Esophagus (tissue), 2 donors: ENCODE measurements around the gene CDCA8. TPM values are rescaled to one million over a fixed set of nuclear protein-coding genes. Genes with fewer than 3 reads are reported as not detected.

Source experiments
- H3K27ac ChIP-seq, 2 donors: one replicate each; pipeline ENCODE4 v1.5.1; 2013; ENCODE audit warnings: low read depth in 2 of 2, mild to moderate bottlenecking in 2 of 2, inconsistent platforms in 1 of 2, low read length in 1 of 2, moderate library complexity in 1 of 2
- H3K27me3 ChIP-seq, 2 donors: one replicate each; pipeline ENCODE4 v1.6.1; 2013; ENCODE audit warnings: low read length in 2 of 2, control low read depth in 1 of 2, mild to moderate bottlenecking in 1 of 2; ENCODE audit not compliant: insufficient read depth in 2 of 2, control insufficient read depth in 1 of 2
- H3K36me3 ChIP-seq, 2 donors: one replicate each; pipeline ENCODE4 v1.6.1; 2013; ENCODE audit warnings: low read length in 1 of 2; ENCODE audit not compliant: control insufficient read depth in 2 of 2, insufficient read depth in 2 of 2
- H3K4me1 ChIP-seq, 2 donors: one replicate each; pipeline ENCODE4 v1.6.1; 2013; ENCODE audit warnings: low read length in 1 of 2; ENCODE audit not compliant: control insufficient read depth in 2 of 2, insufficient read depth in 2 of 2
- H3K4me3 ChIP-seq, 2 donors: one replicate each; pipeline ENCODE4 v1.5.1; 2013; ENCODE audit warnings: low read length in 2 of 2, mild to moderate bottlenecking in 2 of 2, low read depth in 1 of 2, moderate library complexity in 1 of 2
- H3K9me3 ChIP-seq, 2 donors: one replicate each; pipeline ENCODE4 v1.6.1; 2013; ENCODE audit warnings: mild to moderate bottlenecking in 2 of 2, low read depth in 1 of 2, low read length in 1 of 2, moderate library complexity in 1 of 2; ENCODE audit not compliant: control insufficient read depth in 2 of 2, insufficient read depth in 1 of 2
- WGBS, 2 donors: extraction: QIAGEN DNeasy Blood & Tissue Kit; methylation state at CpG; one replicate each; pipeline ENCODE4 v1.1.7; 2013; 5-methylcytosine and 5-hydroxymethylcytosine counted together
- polyA plus RNA-seq, 2 donors: library from polyadenylated mRNA; stranded (reverse); fragments of 200-250 nt; gene quantifications; one replicate each; pipeline ENCODE4 v1.2.3, GENCODE V29; 2013
- donor health status: healthy with polysubstance abuse.
- donor health status: Bipolar disorder and iron deficiency.

Gene CDCA8
- polyA plus RNA-seq, 2 donors = 4.2 to 10.1 TPM

- Histone ChIP-seq H3K27me3 (no peaks in the 10 kb centered on the region), H3K4me1 (no peaks in the 10 kb centered on the region), H3K36me3 (no peaks in the 10 kb centered on the region), H3K4me3 (no peak overlapping the region), H3K27ac (no peak overlapping the region), H3K9me3 (no peaks in the 10 kb centered on the region)
- 65 to 70% methylated on average over 14 of the region's 14 CpGs for WGBS, 2 donors
These were observed 34.5 kb upstream of the CDCA8 start for GRCh38 chr1:37657620-37658412.

- H3K27me3 ChIP-seq = no peaks in the 10 kb centered on the region
- WGBS, 2 donors = 87 to 88% methylated on average over 6 of the region's 6 CpGs
- no peaks in the 10 kb centered on the region for H3K9me3 ChIP-seq
- H3K4me3 ChIP-seq = no peak overlapping the region
- H3K4me1 ChIP-seq = no peaks in the 10 kb centered on the region
- no peaks in the 10 kb centered on the region for H3K36me3 ChIP-seq
- no peak overlapping the region for H3K27ac ChIP-seq
These were observed 33.8 kb upstream of the CDCA8 start for GRCh38 chr1:37658486-37658885.

DNA sequence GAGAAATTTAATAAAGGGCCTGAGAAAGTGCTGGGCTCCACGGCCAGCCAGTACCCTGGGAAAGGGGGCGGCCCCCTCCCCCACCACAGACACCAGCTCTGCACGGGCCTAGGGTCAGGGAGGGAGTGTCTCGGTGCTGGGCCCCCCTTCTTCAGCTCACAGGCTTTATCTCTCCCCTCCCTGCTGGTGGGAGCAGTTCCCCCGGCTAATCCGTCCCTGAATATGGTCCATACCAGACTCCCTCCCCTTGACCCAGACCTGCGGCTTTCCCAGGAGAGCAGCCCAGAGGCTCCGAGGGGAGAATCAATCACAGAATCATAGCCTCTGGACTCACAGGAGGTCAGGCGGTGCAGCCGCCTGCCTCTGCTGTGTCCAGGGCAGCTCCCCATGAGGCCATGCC lies 31.7 kb upstream of the CDCA8 start:
- WGBS, 2 donors = 32 to 48% methylated on average over 10 of the region's 10 CpGs
- no peaks in the 10 kb centered on the region for H3K4me1 ChIP-seq
- no peaks in the 10 kb centered on the region for H3K9me3 ChIP-seq
- no peaks in the 10 kb centered on the region for H3K36me3 ChIP-seq
- no peaks in the 10 kb centered on the region for H3K27me3 ChIP-seq
- H3K4me3 ChIP-seq = no peak overlapping the region
- no peak overlapping the region for H3K27ac ChIP-seq

- no peaks in the 10 kb centered on the region for H3K27me3 ChIP-seq
- H3K4me1 ChIP-seq = no peaks in the 10 kb centered on the region
- H3K36me3 ChIP-seq = no peaks in the 10 kb centered on the region
- H3K27ac ChIP-seq = no peak overlapping the region
- no peak overlapping the region for H3K4me3 ChIP-seq
- no peaks in the 10 kb centered on the region for H3K9me3 ChIP-seq
- WGBS, 2 donors = 42 to 61% methylated on average over 9 of the region's 9 CpGs
These were observed 30.9 kb upstream of the CDCA8 start for GRCh38 chr1:37661401-37661800.

DNA sequence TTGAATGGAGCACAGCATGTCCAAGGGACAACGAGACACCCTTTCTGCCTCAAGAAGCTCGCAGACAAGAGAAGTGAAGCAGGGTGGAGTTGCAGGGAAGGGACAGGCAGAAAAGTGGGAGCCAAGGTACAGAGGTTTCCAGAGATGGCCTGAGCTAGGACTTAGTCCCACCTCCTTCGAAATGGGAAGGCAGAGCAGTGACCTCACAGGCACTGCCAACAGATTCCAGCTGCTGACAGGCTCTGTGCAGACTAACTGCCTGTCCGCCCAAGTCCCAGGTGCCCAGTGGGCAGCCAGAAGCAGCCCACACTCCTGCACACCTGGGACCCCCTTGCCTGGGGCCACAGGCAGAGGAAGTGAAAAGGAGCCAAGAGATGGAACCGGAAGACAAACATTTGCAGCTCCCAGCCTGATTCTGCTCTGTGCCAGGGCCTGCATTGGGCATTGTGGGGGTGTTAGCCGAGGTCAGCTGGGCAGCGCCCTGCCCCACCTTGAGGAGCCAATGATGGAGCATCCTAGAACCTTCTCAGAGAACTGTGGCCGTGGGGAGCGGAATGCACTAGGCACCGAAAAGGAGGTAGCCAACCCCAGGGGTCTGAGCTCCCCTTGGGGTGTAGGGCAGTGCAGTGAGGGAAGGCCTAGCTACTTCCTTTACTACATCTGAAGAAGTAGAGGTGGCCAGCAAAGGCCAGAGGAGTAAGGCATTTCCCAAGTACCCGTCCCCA lies 30.1 kb upstream of the CDCA8 start:
- H3K9me3 ChIP-seq = no peaks in the 10 kb centered on the region
- no peak overlapping the region for H3K4me3 ChIP-seq
- no peaks in the 10 kb centered on the region for H3K36me3 ChIP-seq
- H3K4me1 ChIP-seq = no peaks in the 10 kb centered on the region
- 79 to 80% methylated on average over 11 of the region's 11 CpGs for WGBS, 2 donors
- no peaks in the 10 kb centered on the region for H3K27me3 ChIP-seq
- no peak overlapping the region for H3K27ac ChIP-seq

- no peaks in the 10 kb centered on the region for H3K36me3 ChIP-seq
- no peak overlapping the region for H3K27ac ChIP-seq
- no peaks in the 10 kb centered on the region for H3K9me3 ChIP-seq
- no peaks in the 10 kb centered on the region for H3K27me3 ChIP-seq
- H3K4me3 ChIP-seq = no peak overlapping the region
- H3K4me1 ChIP-seq = no peaks in the 10 kb centered on the region
- WGBS, 2 donors = 45 to 47% methylated on average over 14 of the region's 14 CpGs
These were observed 28.8 kb upstream of the CDCA8 start for GRCh38 chr1:37663426-37664000.

- no peaks in the 10 kb centered on the region for H3K9me3 ChIP-seq
- H3K27me3 ChIP-seq = no peaks in the 10 kb centered on the region
- H3K4me1 ChIP-seq = no peaks in the 10 kb centered on the region
- 79 to 80% methylated on average over 11 of the region's 11 CpGs for WGBS, 2 donors
- H3K4me3 ChIP-seq = no peak overlapping the region
- no peaks in the 10 kb centered on the region for H3K36me3 ChIP-seq
- no peak overlapping the region for H3K27ac ChIP-seq
These were observed 26.0 kb upstream of the CDCA8 start for GRCh38 chr1:37666241-37666867.

GRCh38 chr1:37667023-37667671 lies 25.2 kb upstream of the CDCA8 start:
- Histone ChIP-seq H3K9me3 (no peaks in the 10 kb centered on the region), H3K4me3 (no peak overlapping the region), H3K36me3 (no peaks in the 10 kb centered on the region), H3K27ac (no peak overlapping the region), H3K27me3 (no peaks in the 10 kb centered on the region), H3K4me1 (no peaks in the 10 kb centered on the region)
- WGBS, 2 donors = 60 to 63% methylated on average over 17 of the region's 17 CpGs

GRCh38 chr1:37670133-37670532 lies 22.2 kb upstream of the CDCA8 start:
- H3K27me3 ChIP-seq = no peaks in the 10 kb centered on the region

More at GRCh38 chr1:37670133-37670532, 22.2 kb upstream of the CDCA8 start:
- 68 to 77% methylated on average over 2 of the region's 2 CpGs for WGBS, 2 donors
- Histone ChIP-seq H3K36me3 (no peaks in the 10 kb centered on the region), H3K4me3 (no peak overlapping the region), H3K9me3 (no peaks in the 10 kb centered on the region), H3K27ac (no peak overlapping the region), H3K4me1 (no peaks in the 10 kb centered on the region)
